Large intestine (tissue), 3 donors: ENCODE data around the gene ZW10. TPM values are rescaled to one million over a fixed set of nuclear protein-coding genes. Genes with fewer than 3 reads are reported as not detected.
"Not testable (repeated sequence)": the region's sequence is repeated elsewhere in the genome, so short reads cannot be mapped to it uniquely, and the experiment has no call there.

ENCODE experiments used
- DNase-seq, 2 donors: peaks; one replicate each; pipeline versions ENCODE4 v3.0.0 to v3.0.0-alpha.2; 2013
- H3K27ac ChIP-seq: one replicate; pipeline ENCODE4 v1.5.1; 2013; ENCODE audit warnings: low read length
- H3K27me3 ChIP-seq: 2 replicates; pipeline ENCODE4 v1.6.1; 2013; ENCODE audit warnings: low read length; ENCODE audit not compliant: control insufficient read depth, insufficient read depth
- H3K36me3 ChIP-seq: 2 replicates; pipeline ENCODE4 v1.6.1; 2013; ENCODE audit warnings: low read length; ENCODE audit not compliant: control insufficient read depth, insufficient read depth
- H3K4me1 ChIP-seq: one replicate; pipeline ENCODE4 v1.6.1; 2013; ENCODE audit warnings: low read length; ENCODE audit not compliant: control insufficient read depth, insufficient read depth
- H3K4me3 ChIP-seq: one replicate; pipeline ENCODE4 v1.5.1; 2013; ENCODE audit warnings: low read length
- H3K9me3 ChIP-seq: one replicate; pipeline ENCODE4 v1.6.1; 2013; ENCODE audit warnings: mild to moderate bottlenecking, low read depth, low read length, moderate library complexity; ENCODE audit not compliant: control insufficient read depth
- WGBS: methylation state at CpG from one replicate; pipeline ENCODE4 v1.1.5; 2013; ENCODE audit warnings: low lambda C conversion rate; ENCODE audit not compliant: insufficient coverage; 5-methylcytosine and 5-hydroxymethylcytosine counted together
- polyA plus RNA-seq: library from polyadenylated mRNA; unstranded; fragments of 120-200 nt; gene quantifications from one replicate; pipeline ENCODE4 v1.2.1, GENCODE V29; 2013

The ZW10 gene
- polyA plus RNA-seq, 1 donor = 14.7 TPM

DNA sequence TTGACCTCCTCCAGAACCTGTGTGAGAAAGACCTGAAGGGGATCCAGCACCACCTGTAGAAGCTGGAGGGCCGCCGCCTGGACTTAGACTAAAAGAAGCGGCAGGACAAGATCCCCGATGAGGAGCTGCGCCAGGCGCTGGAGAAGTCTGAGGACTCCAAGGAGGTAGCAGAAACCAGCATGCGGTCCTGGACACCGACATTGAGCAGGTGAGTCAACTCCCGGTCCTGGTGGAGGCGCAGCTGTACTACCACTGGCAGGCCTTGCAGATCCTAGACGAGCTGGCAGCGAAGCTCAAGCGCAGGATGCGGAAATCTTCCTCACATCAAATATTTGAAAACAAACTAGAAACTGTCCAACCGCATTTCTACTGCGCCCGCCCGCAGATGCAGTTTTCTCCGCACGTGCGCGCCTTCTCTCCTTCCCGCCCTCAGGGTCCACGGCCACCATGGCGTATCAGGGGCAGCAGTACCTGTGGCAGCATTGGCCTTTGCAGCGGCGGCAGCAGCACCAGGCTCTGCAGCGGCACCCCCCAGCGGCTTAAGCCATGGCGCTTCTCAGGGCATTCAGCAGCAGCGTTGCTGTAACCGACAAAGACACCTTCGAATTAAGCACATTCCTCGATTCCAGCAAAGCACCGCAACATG lies 16.3 kb upstream of the ZW10 start:
- WGBS = no CpG with 5 or more reads among the region's 35 CpGs

DNA sequence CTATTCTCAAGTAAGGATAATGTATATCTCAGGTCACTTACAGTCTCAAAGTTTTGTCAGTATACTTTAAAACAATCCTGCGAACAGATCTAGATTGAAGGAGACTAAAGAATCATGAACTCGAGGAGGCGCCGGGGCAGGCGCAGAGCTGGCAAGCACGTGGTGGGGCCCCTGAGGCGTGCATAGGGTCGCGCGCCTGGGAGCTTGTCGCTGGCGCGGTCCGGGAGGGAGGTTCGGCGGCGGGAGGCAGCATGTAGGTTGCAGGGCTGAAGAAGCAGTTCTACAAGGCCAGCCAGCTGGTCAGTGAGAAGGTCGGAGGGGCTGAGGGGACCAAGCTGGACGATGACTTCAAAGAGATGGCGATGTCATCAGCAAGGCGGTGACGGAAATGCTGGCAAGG lies 15.5 kb upstream of the ZW10 start:
- H3K27me3 ChIP-seq = peaks cover 20% of the 10 kb centered on the region
- not testable (repeated sequence) for H3K4me3 ChIP-seq, H3K36me3 ChIP-seq, H3K4me1 ChIP-seq, H3K27ac ChIP-seq, H3K9me3 ChIP-seq, DNase-seq
- no CpG with 5 or more reads among the region's 22 CpGs for WGBS

More for the DNA sequence above, 16.3 kb upstream of the ZW10 start:
- H3K36me3 ChIP-seq = no peaks in the 10 kb centered on the region
- no peaks in the 10 kb centered on the region for H3K4me1 ChIP-seq
- peaks cover 20% of the 10 kb centered on the region for H3K27me3 ChIP-seq
- no peaks in the 10 kb centered on the region for H3K9me3 ChIP-seq
- no peak overlapping the region for H3K27ac ChIP-seq
- DNase-seq = no peak
- no peak overlapping the region for H3K4me3 ChIP-seq

DNA sequence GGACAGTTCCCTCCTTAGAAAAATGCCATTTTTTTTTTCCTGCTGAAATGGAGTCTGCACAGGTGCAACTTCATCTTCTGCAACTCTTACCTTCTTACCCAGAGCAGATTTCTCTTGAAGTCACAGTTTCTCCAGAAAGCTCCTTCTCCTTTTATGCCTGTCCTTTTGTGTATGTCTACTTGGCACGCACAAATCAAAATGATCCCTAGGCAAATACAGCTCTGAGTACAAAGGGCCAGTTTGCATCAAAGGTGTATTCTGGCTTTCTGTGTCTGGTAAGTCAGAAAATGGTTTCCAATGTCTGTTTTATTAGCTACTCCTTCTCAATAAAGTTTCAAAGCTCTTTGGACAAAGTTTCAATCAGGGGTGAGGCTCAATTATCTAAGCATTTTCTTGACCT lies 8.6 kb upstream of the ZW10 start:
- no peak for DNase-seq
- Histone ChIP-seq H3K4me1 (no peaks in the 10 kb centered on the region), H3K27me3 (peaks cover 19% of the 10 kb centered on the region), H3K9me3 (no peaks in the 10 kb centered on the region), H3K27ac (no peak overlapping the region), H3K36me3 (no peaks in the 10 kb centered on the region), H3K4me3 (no peak overlapping the region)
- WGBS = no CpG with 5 or more reads among the region's 1 CpG

DNA sequence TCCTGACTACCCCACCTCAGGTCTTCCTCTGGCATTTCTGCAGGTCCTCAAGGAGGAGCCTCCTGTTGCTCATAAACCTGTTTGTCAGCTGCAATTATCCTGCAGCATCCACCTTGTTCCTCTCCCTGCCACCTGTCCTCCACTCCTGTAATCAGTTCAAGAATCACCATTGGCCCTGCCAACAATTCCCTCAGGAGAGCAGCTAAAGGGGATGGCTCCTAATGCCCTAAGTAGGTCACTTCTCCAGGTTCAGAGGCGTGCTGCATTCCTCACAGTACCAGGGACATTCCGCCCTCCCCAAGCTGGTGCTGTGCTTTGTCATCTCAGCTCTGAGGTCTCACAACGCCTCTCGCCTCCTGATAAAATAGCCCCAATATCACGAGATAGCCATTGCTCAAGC lies 8.2 kb upstream of the ZW10 start:
- DNase-seq = no peak

DNA sequence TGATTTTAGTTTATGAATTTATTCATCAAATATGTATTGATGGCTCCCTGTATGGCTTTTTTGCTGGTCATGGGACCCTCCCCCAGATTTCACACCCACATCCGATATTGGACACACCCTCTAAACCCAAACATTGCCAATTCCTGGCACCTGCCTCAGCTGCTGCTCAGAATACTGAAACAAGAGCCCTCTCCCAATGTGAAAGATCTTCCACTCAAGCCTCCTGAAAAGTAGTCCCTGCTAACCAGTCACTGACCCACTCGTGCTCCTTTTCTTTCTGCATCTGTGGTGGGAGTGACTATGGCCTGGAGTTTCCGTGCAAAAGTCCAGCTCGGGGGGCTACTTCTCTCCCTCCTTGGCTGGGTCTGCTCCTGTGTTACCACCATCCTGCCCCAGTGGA lies 6.0 kb upstream of the ZW10 start, which contains the start of gene CLDN25:
Gene CLDN25 (plus strand): TSS at position 301 of the 400 bp plus-strand sequence. CDS start 0 bp downstream, at position 301.
- DNase-seq = no peak
- Histone ChIP-seq H3K4me1 (no peaks in the 10 kb centered on the region), H3K36me3 (no peaks in the 10 kb centered on the region), H3K9me3 (no peaks in the 10 kb centered on the region), H3K27me3 (peaks cover 17% of the 10 kb centered on the region), H3K27ac (no peak within 1 kb of the TSS), H3K4me3 (no peak within 1 kb of the TSS)
- no CpG with 5 or more reads among the region's 4 CpGs for WGBS

More for the DNA sequence above, 8.2 kb upstream of the ZW10 start:
- H3K27ac ChIP-seq = no peak overlapping the region
- H3K4me1 ChIP-seq = no peaks in the 10 kb centered on the region
- H3K36me3 ChIP-seq = no peaks in the 10 kb centered on the region
- no peak overlapping the region for H3K4me3 ChIP-seq
- H3K27me3 ChIP-seq = peaks cover 19% of the 10 kb centered on the region
- H3K9me3 ChIP-seq = no peaks in the 10 kb centered on the region
- WGBS = no CpG with 5 or more reads among the region's 5 CpGs

DNA sequence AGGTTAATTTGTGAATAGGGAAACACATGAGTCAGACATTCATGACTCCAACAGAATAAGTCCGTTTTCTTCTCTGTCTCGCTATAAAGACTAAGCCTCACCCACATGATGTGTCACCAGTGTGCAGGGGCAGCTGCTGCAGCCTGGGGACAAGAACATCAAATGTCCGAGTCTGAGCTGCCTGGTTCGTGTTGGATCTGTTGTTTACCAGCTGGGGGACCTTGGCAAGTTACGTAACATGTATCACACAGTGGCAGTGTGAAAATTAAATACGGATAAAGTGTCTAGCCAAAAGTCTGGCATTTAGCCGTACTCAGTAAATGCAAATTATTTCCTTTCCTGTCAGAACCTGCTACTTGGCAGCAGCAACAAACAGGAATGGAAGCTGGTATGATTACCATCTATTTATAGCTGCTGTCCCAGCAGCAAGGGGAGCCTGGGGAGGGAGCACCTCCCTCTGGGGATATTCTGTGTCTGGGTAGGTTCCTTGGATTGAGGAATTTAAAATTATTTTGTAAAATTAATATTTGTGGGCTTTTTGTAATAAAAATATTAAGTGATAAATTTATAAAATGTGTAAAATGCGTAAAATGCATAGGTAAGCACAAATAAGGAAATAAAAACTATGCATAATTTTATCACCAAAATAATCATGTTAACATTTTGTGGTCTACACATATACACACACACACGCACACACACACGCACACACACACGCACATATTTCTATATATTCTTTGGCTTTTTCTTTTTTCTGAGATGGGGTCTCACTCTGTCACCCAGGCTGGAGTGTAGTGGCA lies 4.8 kb upstream of the ZW10 start:
- Histone ChIP-seq H3K9me3 (no peaks in the 10 kb centered on the region), H3K4me3 (no peak overlapping the region), H3K4me1 (no peaks in the 10 kb centered on the region), H3K27ac (no peak overlapping the region), H3K36me3 (no peaks in the 10 kb centered on the region), H3K27me3 (peaks cover 17% of the 10 kb centered on the region)
- 100% methylated on average over 1 of the region's 11 CpGs for WGBS
- peak; percentile 7 to 9 for DNase-seq

DNA sequence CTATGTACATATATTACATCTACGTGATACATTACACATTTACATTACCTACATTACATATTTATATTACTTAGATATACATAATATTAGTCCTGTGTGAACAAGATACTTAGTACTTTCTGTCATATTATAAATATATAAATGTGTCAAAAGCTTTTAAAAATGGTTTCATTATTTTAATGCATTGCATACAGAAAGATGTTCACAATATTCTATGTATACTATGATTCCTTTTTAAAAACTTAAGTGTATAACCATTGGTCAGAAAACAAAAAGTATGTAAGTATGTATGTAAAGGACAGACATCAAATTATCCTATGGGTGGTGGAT lies 647 bp upstream of the ZW10 start:
- Histone ChIP-seq H3K4me3 (peak overlapping the region; percentile 88), H3K36me3 (peaks cover 9% of the 10 kb centered on the region), H3K9me3 (no peaks in the 10 kb centered on the region), H3K4me1 (no peaks in the 10 kb centered on the region), H3K27ac (peak overlapping the region; percentile 59), H3K27me3 (peaks cover 8% of the 10 kb centered on the region)
- DNase-seq = no peak
- 0% methylated on average over 1 of the region's 1 CpG for WGBS

DNA sequence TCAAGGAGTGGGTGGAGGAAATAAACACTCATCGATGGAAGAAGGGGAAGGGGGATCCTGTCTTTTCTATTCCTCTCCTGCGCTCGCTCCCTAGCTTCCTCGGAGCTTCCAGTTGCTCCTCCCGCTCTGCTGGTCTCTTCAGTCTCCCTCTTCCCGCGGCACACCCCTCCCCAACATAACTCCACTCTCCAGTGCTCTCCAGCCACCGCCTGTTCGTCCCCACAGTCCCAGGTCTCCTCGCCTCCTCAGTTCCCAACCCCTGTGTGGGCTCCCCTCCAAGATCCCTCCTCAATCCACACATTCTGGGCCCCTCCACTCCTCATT lies 438 bp downstream of the ZW10 start:
- no CpG with 5 or more reads among the region's 10 CpGs for WGBS
- Histone ChIP-seq H3K9me3 (no peaks in the 10 kb centered on the region), H3K27me3 (peaks cover 6% of the 10 kb centered on the region), H3K4me1 (no peaks in the 10 kb centered on the region), H3K36me3 (peaks cover 17% of the 10 kb centered on the region), H3K27ac (peak overlapping the region; percentile 79), H3K4me3 (peak overlapping the region; percentile 88)
- peak in 1 of 2 donors; percentile 2 for DNase-seq

DNA sequence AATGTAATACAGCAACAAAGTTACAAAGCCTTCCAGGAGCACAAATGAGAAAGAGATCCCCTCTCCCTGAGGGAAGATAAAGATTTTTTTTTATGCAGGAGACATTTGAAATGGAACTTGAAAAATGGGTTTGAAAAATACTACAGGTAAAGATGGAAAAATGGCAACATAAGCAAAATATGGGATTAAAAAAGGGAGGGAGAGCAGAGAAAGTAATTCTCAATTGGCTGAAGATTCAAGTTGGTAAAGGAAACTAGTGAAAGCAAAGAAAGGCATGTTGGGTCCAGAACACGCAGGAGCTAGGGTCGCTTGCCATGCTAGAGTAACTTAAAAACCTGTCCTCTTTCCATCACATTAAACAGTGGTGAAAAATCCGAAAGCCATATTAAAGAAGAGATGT lies 1.5 kb downstream of the ZW10 start:
- 80% methylated on average over 1 of the region's 3 CpGs for whole genome bisulfite sequencing
- peaks cover 5% of the 10 kb centered on the region for H3K27me3 ChIP-seq
- no peaks in the 10 kb centered on the region for H3K9me3 ChIP-seq
- no peak for DNase-seq
- H3K4me1 ChIP-seq = no peaks in the 10 kb centered on the region
- H3K4me3 ChIP-seq = no peak overlapping the region
- H3K36me3 ChIP-seq = peaks cover 25% of the 10 kb centered on the region
- no peak overlapping the region for H3K27ac ChIP-seq

DNA sequence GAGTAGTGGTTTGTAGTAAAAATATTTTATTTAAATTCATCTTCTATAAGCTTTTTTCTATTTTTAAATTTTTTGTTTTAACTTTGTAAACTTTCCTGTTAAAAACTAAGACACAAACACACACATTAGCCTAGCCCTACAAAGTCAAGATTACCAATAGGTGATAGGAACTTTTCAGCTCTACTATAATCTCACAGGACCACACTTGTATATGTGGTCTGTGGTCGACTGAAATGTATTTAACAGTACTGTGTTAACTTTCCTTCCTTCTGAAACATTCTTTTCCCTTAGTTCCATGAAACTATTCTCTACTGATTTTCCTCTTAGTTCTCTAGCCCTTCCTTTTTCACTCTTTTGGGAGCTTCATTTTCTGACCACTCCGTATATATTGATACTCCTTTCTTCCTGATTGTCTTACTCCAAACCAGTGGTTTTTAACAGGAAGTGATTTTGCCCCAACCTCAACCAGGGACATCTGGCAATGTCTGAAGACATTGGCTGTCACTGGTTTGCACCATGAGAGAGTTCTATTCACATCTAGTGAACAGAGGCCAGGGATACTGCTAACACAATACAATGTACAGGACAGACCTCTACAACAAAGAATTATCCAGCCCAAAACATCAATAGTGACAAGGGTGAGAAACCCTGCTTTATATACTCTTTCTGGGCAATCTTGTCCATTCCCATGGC lies 8.8 kb downstream of the ZW10 start:
- Histone ChIP-seq H3K27ac (no peak overlapping the region), H3K4me3 (no peak overlapping the region), H3K36me3 (peaks cover 45% of the 10 kb centered on the region), H3K9me3 (no peaks in the 10 kb centered on the region), H3K4me1 (no peaks in the 10 kb centered on the region), H3K27me3 (no peaks in the 10 kb centered on the region)
- DNase-seq = no peak
- 100% methylated on average over 2 of the region's 2 CpGs for WGBS
